Gastroesophageal sphincter (tissue), 3 donors: Measurements from ENCODE around the gene TSPEAR.

Source experiments
- POLR2A ChIP-seq, 2 donors: fragments of 450-650 bp; IDR thresholded peaks; one replicate each; pipeline ENCODE4 v1.6.1; 2017; ENCODE audit warnings: antibody characterized with exemption in 2 of 2, mild to moderate bottlenecking in 2 of 2, moderate library complexity in 1 of 2
- POLR2AphosphoS5 ChIP-seq: sonication (generic); formaldehyde crosslinking; IDR thresholded peaks from one replicate; pipeline ENCODE4 v1.6.1; 2017; ENCODE audit warnings: antibody characterized with exemption
- TF ChIP-seq, protein P1 (sequence below), 4 experiments: fragments of 200-600 bp in 2 of 4; fragments of 450-650 bp in 2 of 4; sonication (generic) in 1 of 4; IDR thresholded peaks; one replicate each; pipeline ENCODE4 v1.5.1; 2017 to 2019; ENCODE audit warnings: antibody characterized with exemption in 4 of 4, mild to moderate bottlenecking in 2 of 4, moderate library complexity in 2 of 4

DNA sequence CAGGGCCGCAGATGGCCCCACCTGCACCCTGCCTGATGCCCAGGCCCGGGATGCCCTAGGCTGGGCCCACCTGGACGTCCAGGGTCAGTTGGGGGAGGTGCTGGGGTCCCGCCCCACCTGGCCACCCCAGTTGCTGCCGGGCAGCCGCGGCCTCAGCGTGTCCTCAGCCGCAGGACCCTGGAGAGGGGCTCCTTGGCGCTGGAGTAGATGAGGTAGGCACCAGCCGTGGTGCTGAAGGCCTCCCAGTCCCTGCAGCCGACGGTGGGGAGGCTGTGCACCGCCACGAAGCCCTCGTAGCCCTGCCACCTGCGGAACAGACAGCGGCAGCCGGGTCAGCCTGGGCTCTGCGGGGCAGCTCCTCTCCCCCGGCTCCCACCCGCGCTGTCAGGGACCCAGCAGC is 211.7 kb downstream of the TSPEAR start:
- TF ChIP-seq, protein P1, sequence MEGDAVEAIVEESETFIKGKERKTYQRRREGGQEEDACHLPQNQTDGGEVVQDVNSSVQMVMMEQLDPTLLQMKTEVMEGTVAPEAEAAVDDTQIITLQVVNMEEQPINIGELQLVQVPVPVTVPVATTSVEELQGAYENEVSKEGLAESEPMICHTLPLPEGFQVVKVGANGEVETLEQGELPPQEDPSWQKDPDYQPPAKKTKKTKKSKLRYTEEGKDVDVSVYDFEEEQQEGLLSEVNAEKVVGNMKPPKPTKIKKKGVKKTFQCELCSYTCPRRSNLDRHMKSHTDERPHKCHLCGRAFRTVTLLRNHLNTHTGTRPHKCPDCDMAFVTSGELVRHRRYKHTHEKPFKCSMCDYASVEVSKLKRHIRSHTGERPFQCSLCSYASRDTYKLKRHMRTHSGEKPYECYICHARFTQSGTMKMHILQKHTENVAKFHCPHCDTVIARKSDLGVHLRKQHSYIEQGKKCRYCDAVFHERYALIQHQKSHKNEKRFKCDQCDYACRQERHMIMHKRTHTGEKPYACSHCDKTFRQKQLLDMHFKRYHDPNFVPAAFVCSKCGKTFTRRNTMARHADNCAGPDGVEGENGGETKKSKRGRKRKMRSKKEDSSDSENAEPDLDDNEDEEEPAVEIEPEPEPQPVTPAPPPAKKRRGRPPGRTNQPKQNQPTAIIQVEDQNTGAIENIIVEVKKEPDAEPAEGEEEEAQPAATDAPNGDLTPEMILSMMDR (IDR thresholded peaks at IDR 0.05) = no peak
- no peak for TF ChIP-seq POLR2A (IDR thresholded peaks at IDR 0.05)
- no peak for TF ChIP-seq POLR2AphosphoS5
